ENCODE results near the gene OR2AJ1.

OR2AJ1 gene, protein sequence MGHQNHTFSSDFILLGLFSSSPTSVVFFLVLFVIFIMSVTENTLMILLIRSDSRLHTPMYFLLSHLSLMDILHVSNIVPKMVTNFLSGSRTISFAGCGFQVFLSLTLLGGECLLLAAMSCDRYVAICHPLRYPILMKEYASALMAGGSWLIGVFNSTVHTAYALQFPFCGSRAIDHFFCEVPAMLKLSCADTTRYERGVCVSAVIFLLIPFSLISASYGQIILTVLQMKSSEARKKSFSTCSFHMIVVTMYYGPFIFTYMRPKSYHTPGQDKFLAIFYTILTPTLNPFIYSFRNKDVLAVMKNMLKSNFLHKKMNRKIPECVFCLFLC

DNA sequence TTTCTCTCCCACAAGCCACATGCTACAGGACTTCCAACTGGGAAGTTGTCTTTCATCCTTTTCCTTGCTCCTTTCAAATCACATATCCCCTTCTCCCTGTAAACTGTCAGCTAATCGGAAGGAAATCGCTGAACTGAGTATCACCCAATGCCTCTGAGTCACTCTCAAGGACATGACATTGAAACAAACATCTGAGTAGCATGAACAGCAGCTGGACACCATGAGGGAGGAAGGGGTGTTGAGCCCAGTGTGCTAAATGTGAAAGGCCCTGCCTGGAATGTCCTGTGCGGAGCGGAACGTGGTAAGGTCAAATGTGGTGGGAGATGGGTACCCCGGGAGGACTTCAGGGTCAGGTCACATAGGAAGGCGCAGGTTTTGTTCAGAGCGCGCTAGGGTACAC lies at the start of gene OR2AJ1:
Gene OR2AJ1, plus strand, starts transcription at position 22 of the 400 bp plus-strand sequence. CDS start 8,880 bp downstream, outside the sequence.
- TF ChIP-seq, protein P1, sequence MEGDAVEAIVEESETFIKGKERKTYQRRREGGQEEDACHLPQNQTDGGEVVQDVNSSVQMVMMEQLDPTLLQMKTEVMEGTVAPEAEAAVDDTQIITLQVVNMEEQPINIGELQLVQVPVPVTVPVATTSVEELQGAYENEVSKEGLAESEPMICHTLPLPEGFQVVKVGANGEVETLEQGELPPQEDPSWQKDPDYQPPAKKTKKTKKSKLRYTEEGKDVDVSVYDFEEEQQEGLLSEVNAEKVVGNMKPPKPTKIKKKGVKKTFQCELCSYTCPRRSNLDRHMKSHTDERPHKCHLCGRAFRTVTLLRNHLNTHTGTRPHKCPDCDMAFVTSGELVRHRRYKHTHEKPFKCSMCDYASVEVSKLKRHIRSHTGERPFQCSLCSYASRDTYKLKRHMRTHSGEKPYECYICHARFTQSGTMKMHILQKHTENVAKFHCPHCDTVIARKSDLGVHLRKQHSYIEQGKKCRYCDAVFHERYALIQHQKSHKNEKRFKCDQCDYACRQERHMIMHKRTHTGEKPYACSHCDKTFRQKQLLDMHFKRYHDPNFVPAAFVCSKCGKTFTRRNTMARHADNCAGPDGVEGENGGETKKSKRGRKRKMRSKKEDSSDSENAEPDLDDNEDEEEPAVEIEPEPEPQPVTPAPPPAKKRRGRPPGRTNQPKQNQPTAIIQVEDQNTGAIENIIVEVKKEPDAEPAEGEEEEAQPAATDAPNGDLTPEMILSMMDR (IDR thresholded peaks at IDR 0.05; ENCODE audit: insufficient read depth, low read depth, low read length, missing control alignments) = no peak
- no peak within 1 kb of the TSS for H3K4me3 ChIP-seq (ENCODE audit: low read length)
- DNase-seq (ENCODE audit: low read depth) = no peak

DNA sequence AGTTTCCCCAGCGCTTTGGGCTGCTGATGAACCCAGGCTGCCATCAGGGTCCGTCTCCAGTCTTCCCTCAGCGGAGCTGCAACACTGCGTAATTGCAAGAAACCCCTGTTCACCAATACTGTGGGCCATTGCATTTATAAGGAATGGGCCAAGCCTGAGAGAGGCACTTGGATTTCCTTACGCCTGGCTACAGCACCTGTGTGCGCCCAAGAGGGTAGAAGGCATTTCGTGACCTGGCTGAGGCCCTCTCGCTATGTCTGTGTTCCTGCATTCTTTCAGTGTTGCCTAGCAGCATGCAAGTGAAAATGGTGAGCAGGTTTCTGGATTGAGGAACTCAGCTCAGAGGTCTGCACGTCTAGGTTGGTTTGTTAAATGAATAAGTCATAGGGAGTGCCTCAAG lies 41.3 kb upstream of the OR2AJ1 start:
- TF ChIP-seq, protein P1 (IDR thresholded peaks at IDR 0.05; ENCODE audit: insufficient read depth, low read depth, low read length, missing control alignments) = no peak
- no peak for DNase-seq (ENCODE audit: low read depth)
- H3K4me3 ChIP-seq (ENCODE audit: low read length) = no peak overlapping the region

DNA sequence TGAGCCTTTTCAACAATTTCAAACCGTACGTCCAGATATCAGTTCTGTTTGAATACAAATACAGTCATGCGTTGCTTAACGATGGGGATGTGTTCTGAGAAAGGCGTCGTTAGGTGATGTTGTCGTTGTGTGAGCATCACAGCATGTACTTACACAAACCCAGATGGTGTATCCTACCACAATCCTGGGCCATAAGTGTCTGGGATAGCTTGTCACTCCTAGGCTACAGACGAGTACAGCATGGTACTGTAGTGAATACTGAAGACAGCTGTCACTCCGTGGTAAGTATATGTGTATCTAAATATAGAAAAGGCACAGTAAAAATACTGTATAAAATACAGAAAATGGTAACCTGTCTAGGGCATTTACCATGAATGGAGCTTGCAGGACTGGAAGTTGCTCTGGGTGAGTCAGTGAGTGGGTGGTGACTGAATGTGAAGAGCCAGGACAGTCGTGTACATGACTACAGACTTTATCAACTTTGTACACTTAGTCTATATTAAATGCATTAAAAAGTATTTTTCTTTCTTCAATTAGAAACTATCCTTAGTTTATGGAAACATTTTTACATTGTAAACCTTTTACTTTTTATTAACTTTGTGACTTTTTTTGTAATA lies 39.8 kb upstream of the OR2AJ1 start:
- no peak overlapping the region for H3K4me3 ChIP-seq (ENCODE audit: low read length)
- TF ChIP-seq, protein P1 (IDR thresholded peaks at IDR 0.05; ENCODE audit: insufficient read depth, low read depth, low read length, missing control alignments) = no peak
- no peak for DNase-seq (ENCODE audit: low read depth)

DNA sequence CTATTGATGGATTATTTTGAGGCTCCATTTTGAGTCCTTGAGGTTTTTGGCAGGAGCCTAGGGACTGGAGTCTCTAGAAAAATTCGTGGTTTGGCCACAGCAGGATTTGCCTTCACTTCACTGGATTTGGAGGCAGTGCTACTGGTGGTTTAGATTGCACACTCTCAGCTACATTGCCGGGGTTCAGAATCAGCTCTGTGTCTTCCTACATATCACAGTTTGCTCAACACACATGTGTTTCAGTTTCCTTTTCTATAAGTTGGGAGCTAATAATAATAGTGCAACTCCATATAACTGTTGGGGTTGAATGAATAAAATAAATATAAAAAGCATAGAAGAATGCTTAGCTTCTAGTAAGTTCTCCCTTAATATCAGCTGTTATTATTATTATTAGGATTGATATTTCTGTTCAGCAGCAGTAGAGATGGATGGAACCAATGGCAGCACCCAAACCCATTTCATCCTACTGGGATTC lies 29.5 kb upstream of the OR2AJ1 start, which contains the start of gene OR2W3:
Gene OR2W3, plus strand, starts transcription at position 425 of the 475 bp plus-strand sequence. Its CDS starts 0 bp downstream, at position 425.
- no peak for DNase-seq (ENCODE audit: low read depth)
- TF ChIP-seq, protein P1 (IDR thresholded peaks at IDR 0.05; ENCODE audit: insufficient read depth, low read depth, low read length, missing control alignments) = no peak
- no peak within 1 kb of the TSS for H3K4me3 ChIP-seq (ENCODE audit: low read length)

DNA sequence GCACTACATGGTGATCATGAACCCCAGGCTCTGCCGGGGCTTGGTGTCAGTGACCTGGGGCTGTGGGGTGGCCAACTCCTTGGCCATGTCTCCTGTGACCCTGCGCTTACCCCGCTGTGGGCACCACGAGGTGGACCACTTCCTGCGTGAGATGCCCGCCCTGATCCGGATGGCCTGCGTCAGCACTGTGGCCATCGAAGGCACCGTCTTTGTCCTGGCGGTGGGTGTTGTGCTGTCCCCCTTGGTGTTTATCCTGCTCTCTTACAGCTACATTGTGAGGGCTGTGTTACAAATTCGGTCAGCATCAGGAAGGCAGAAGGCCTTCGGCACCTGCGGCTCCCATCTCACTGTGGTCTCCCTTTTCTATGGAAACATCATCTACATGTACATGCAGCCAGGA lies 28.7 kb upstream of the OR2AJ1 start:
- DNase-seq (ENCODE audit: low read depth) = no peak
- TF ChIP-seq, protein P1 (IDR thresholded peaks at IDR 0.05; ENCODE audit: insufficient read depth, low read depth, low read length, missing control alignments) = no peak

DNA sequence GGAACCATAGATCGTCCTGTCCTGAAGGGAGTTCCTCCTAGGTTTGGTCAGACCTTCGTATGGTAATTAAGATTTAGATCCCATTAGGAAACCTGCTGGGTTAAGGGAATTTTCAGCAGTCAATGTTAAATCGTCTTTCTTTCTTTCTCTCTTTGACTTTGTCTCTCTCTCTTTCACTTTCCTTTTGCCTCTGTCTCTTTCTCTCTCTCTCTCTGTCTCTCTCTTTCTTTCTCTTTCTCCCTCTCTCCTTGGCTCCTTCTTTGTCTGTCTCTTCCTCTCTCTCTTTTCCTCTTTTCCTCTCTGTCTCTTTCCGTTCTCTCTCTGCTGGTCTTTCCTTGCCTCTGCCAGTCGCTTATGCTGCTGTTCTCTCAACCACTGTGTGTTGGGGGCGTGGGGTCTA lies 20.6 kb upstream of the OR2AJ1 start:
- TF ChIP-seq, protein P1 (IDR thresholded peaks at IDR 0.05; ENCODE audit: insufficient read depth, low read depth, low read length, missing control alignments) = no peak
- H3K4me3 ChIP-seq (ENCODE audit: low read length) = no peak overlapping the region
- no peak for DNase-seq (ENCODE audit: low read depth)

More for the DNA sequence above, 28.7 kb upstream of the OR2AJ1 start:
- no peak overlapping the region for H3K4me3 ChIP-seq (ENCODE audit: low read length)
